Measurements from ENCODE around the gene APBB3.
A peak's percentile ranks its signal among the peaks of the same experiment; 100 is the strongest.

APBB3 gene

GRCh38 chr5:140564196-140565023 lies at the start of gene APBB3, which contains the start of gene SLC35A4 (continued):
- TF ChIP-seq ZNF280C (tag by site-specific recombination; IDR thresholded peaks at IDR 0.05), result no peak
- TF ChIP-seq ZNF354C (tag by site-specific recombination; IDR thresholded peaks at IDR 0.05; ENCODE audit: borderline replicate concordance, low read depth), result no peak
- no peak for TF ChIP-seq ZNF76 (tag by site-specific recombination; IDR thresholded peaks at IDR 0.05; ENCODE audit: borderline replicate concordance, low read depth)
- TF ChIP-seq KLF16 (tag by site-specific recombination; IDR thresholded peaks at IDR 0.05), result peak; percentile 96
- TF ChIP-seq SETDB1 (IDR thresholded peaks at IDR 0.05; ENCODE audit: insufficient read length, low read length), result no peak
- no peak for TF ChIP-seq ZNF426 (tag by site-specific recombination; IDR thresholded peaks at IDR 0.05)
- peak; percentile 94; the same call in 1 of the 2 replicates for TF ChIP-seq ZSCAN5A (tag by site-specific recombination; IDR thresholded peaks at IDR 0.05)
- TF ChIP-seq ZNF10 (tag by site-specific recombination; IDR thresholded peaks at IDR 0.05), result peak; percentile 91
- no peak for TF ChIP-seq ZNF37A (tag by site-specific recombination; IDR thresholded peaks at IDR 0.05)
- no peak for TF ChIP-seq ZNF561 (tag by site-specific recombination; IDR thresholded peaks at IDR 0.05; ENCODE audit: borderline replicate concordance)
- TF ChIP-seq RBAK (tag by site-specific recombination; IDR thresholded peaks at IDR 0.05), result no peak
- no peak; the same call in 1 of the 2 replicates for TF ChIP-seq ZNF623 (tag by site-specific recombination; IDR thresholded peaks at IDR 0.05)
- TF ChIP-seq REST (tag by site-specific recombination; IDR thresholded peaks at IDR 0.05), result no peak
- no peak for TF ChIP-seq ZNF140 (tag by site-specific recombination; IDR thresholded peaks at IDR 0.05)
- no peak for TF ChIP-seq ZNF580 (tag by site-specific recombination; IDR thresholded peaks at IDR 0.05)
- TF ChIP-seq ZNF830 (tag by site-specific recombination; IDR thresholded peaks at IDR 0.05; ENCODE audit: low read depth), result no peak
- no peak for TF ChIP-seq ZNF701 (tag by site-specific recombination; IDR thresholded peaks at IDR 0.05)
- no peak; the same call in 1 of the 2 replicates for TF ChIP-seq EGR2 (tag by site-specific recombination; IDR thresholded peaks at IDR 0.05; ENCODE audit: low read depth)
- 0 out of 2 replicates have a peak, but pooled peaks have one; percentile 74 for TF ChIP-seq ZNF24 (tag by site-specific recombination; IDR thresholded peaks at IDR 0.05)
- peak; percentile 100 for TF ChIP-seq SCRT2 (tag by site-specific recombination; IDR thresholded peaks at IDR 0.05)
- no peak for TF ChIP-seq ZNF121 (tag by site-specific recombination; IDR thresholded peaks at IDR 0.05)
- peak; percentile 73; the same call in 1 of the 2 replicates for TF ChIP-seq ZNF324 (tag by site-specific recombination; IDR thresholded peaks at IDR 0.05)
- no peak for TF ChIP-seq ZNF514 (tag by site-specific recombination; IDR thresholded peaks at IDR 0.05)
- peak; percentile 97 for TF ChIP-seq ZNF777 (tag by site-specific recombination; IDR thresholded peaks at IDR 0.05; ENCODE audit: borderline replicate concordance)
- no peak for TF ChIP-seq ZNF416 (tag by site-specific recombination; IDR thresholded peaks at IDR 0.05)
- peak; percentile 96 for TF ChIP-seq ZNF629 (tag by site-specific recombination; IDR thresholded peaks at IDR 0.05)
- no peak for TF ChIP-seq ZNF221 (tag by site-specific recombination; IDR thresholded peaks at IDR 0.05; ENCODE audit: borderline replicate concordance)
- no peak for TF ChIP-seq ZNF266 (tag by site-specific recombination; IDR thresholded peaks at IDR 0.05; ENCODE audit: low read depth)
- no peak for TF ChIP-seq IKZF3 (tag by site-specific recombination; IDR thresholded peaks at IDR 0.05)
- no peak for TF ChIP-seq ZNF488 (tag by site-specific recombination; IDR thresholded peaks at IDR 0.05)
